Measurements from ENCODE around the gene CHPF2. TPM values are rescaled to one million over a fixed set of nuclear protein-coding genes. Genes with fewer than 3 reads are reported as not detected.

CHPF2 gene
- total and polyA plus RNA-seq, 2 donors: 18.0 to 35.2 TPM

- 5% methylated on average over 79 of the region's 79 CpGs for WGBS
- Histone ChIP-seq H3K27me3 (ENCODE audit: control insufficient read depth in 2 of 2, insufficient read depth in 1 of 2, low read length in 1 of 2) (peaks cover 62 to 98% of the 10 kb centered on the region in 2 donors), H3K9me3 (ENCODE audit: control insufficient read depth in 2 of 2, insufficient read depth in 1 of 2, low read length in 1 of 2) (peaks cover 0 to 8% of the 10 kb centered on the region in 2 donors), H3K4me3 (ENCODE audit: low read length in 2 of 2) (peak overlapping the region; percentile 17 to 47), H3K27ac (ENCODE audit: low read depth in 1 of 2, low read length in 1 of 2) (peak overlapping the region in 1 of 2 donors; percentile 46), H3K36me3 (ENCODE audit: control insufficient read depth in 2 of 2, insufficient read depth in 2 of 2, low read length in 1 of 2) (no peaks in the 10 kb centered on the region), H3K4me1 (ENCODE audit: control insufficient read depth in 2 of 2, insufficient read depth in 2 of 2, low read length in 2 of 2) (peaks cover 8 to 40% of the 10 kb centered on the region in 2 donors)
- peak in 1 of 9 donors; percentile 61 for DNase-seq (ENCODE audit: low read depth in 6 of 9, low spot score in 9 of 9)
These were observed 19.6 kb downstream of the CHPF2 start for GRCh38 chr7:151251689-151252560.

GRCh38 chr7:151252561-151252835, 20.2 kb downstream of the CHPF2 start:
- peaks cover 8 to 37% of the 10 kb centered on the region in 2 donors for H3K4me1 ChIP-seq (ENCODE audit: control insufficient read depth in 2 of 2, insufficient read depth in 2 of 2, low read length in 2 of 2)
- 62% methylated on average over 9 of the region's 9 CpGs for WGBS

GRCh38 chr7:151252961-151253711, 20.9 kb downstream of the CHPF2 start:
- peaks cover 8 to 31% of the 10 kb centered on the region in 2 donors for H3K4me1 ChIP-seq (ENCODE audit: control insufficient read depth in 2 of 2, insufficient read depth in 2 of 2, low read length in 2 of 2)
- no peak for DNase-seq (ENCODE audit: low read depth in 6 of 9, low spot score in 9 of 9)
- H3K36me3 ChIP-seq (ENCODE audit: control insufficient read depth in 2 of 2, insufficient read depth in 2 of 2, low read length in 1 of 2): no peaks in the 10 kb centered on the region
- no peak overlapping the region for H3K27ac ChIP-seq (ENCODE audit: low read depth in 1 of 2, low read length in 1 of 2)
- H3K27me3 ChIP-seq (ENCODE audit: control insufficient read depth in 2 of 2, insufficient read depth in 1 of 2, low read length in 1 of 2): peaks cover 50 to 98% of the 10 kb centered on the region in 2 donors
- no peak overlapping the region for H3K4me3 ChIP-seq (ENCODE audit: low read length in 2 of 2)
- peaks cover 0 to 8% of the 10 kb centered on the region in 2 donors for H3K9me3 ChIP-seq (ENCODE audit: control insufficient read depth in 2 of 2, insufficient read depth in 1 of 2, low read length in 1 of 2)
- WGBS: 91% methylated on average over 17 of the region's 17 CpGs

More at GRCh38 chr7:151252561-151252835, 20.2 kb downstream of the CHPF2 start:
- no peak overlapping the region for H3K27ac ChIP-seq (ENCODE audit: low read depth in 1 of 2, low read length in 1 of 2)
- peaks cover 0 to 8% of the 10 kb centered on the region in 2 donors for H3K9me3 ChIP-seq (ENCODE audit: control insufficient read depth in 2 of 2, insufficient read depth in 1 of 2, low read length in 1 of 2)
- no peak for DNase-seq (ENCODE audit: low read depth in 6 of 9, low spot score in 9 of 9)
- peak overlapping the region in 1 of 2 donors; percentile 17 for H3K4me3 ChIP-seq (ENCODE audit: low read length in 2 of 2)
- no peaks in the 10 kb centered on the region for H3K36me3 ChIP-seq (ENCODE audit: control insufficient read depth in 2 of 2, insufficient read depth in 2 of 2, low read length in 1 of 2)
- peaks cover 56 to 98% of the 10 kb centered on the region in 2 donors for H3K27me3 ChIP-seq (ENCODE audit: control insufficient read depth in 2 of 2, insufficient read depth in 1 of 2, low read length in 1 of 2)

- Histone ChIP-seq H3K27ac (ENCODE audit: low read depth in 1 of 2, low read length in 1 of 2) (no peak overlapping the region), H3K9me3 (ENCODE audit: control insufficient read depth in 2 of 2, insufficient read depth in 1 of 2, low read length in 1 of 2) (peaks cover 0 to 8% of the 10 kb centered on the region in 2 donors), H3K4me1 (ENCODE audit: control insufficient read depth in 2 of 2, insufficient read depth in 2 of 2, low read length in 2 of 2) (peaks cover under 1 to 26% of the 10 kb centered on the region in 2 donors), H3K36me3 (ENCODE audit: control insufficient read depth in 2 of 2, insufficient read depth in 2 of 2, low read length in 1 of 2) (no peaks in the 10 kb centered on the region), H3K27me3 (ENCODE audit: control insufficient read depth in 2 of 2, insufficient read depth in 1 of 2, low read length in 1 of 2) (peaks cover 38 to 94% of the 10 kb centered on the region in 2 donors), H3K4me3 (ENCODE audit: low read length in 2 of 2) (no peak overlapping the region)
- no peak for DNase-seq (ENCODE audit: low read depth in 6 of 9, low spot score in 9 of 9)
- 90% methylated on average over 7 of the region's 7 CpGs for WGBS
These were observed 22.0 kb downstream of the CHPF2 start for GRCh38 chr7:151254316-151254715.

- WGBS: 95% methylated on average over 11 of the region's 11 CpGs
- H3K27me3 ChIP-seq (ENCODE audit: control insufficient read depth in 2 of 2, insufficient read depth in 1 of 2, low read length in 1 of 2): peaks cover 34 to 92% of the 10 kb centered on the region in 2 donors
- H3K36me3 ChIP-seq (ENCODE audit: control insufficient read depth in 2 of 2, insufficient read depth in 2 of 2, low read length in 1 of 2): no peaks in the 10 kb centered on the region
- no peak overlapping the region for H3K27ac ChIP-seq (ENCODE audit: low read depth in 1 of 2, low read length in 1 of 2)
- H3K9me3 ChIP-seq (ENCODE audit: control insufficient read depth in 2 of 2, insufficient read depth in 1 of 2, low read length in 1 of 2): peaks cover 0 to 8% of the 10 kb centered on the region in 2 donors
- no peak for DNase-seq (ENCODE audit: low read depth in 6 of 9, low spot score in 9 of 9)
- no peak overlapping the region for H3K4me3 ChIP-seq (ENCODE audit: low read length in 2 of 2)
- peaks cover 0 to 22% of the 10 kb centered on the region in 2 donors for H3K4me1 ChIP-seq (ENCODE audit: control insufficient read depth in 2 of 2, insufficient read depth in 2 of 2, low read length in 2 of 2)
These were observed 22.6 kb downstream of the CHPF2 start for GRCh38 chr7:151254851-151255250.

- 79% methylated on average over 7 of the region's 7 CpGs for WGBS
- H3K27me3 ChIP-seq (ENCODE audit: control insufficient read depth in 2 of 2, insufficient read depth in 1 of 2, low read length in 1 of 2): peaks cover 28 to 91% of the 10 kb centered on the region in 2 donors
- no peak for DNase-seq (ENCODE audit: low read depth in 6 of 9, low spot score in 9 of 9)
- peaks cover 0 to 17% of the 10 kb centered on the region in 2 donors for H3K4me1 ChIP-seq (ENCODE audit: control insufficient read depth in 2 of 2, insufficient read depth in 2 of 2, low read length in 2 of 2)
- no peak overlapping the region for H3K4me3 ChIP-seq (ENCODE audit: low read length in 2 of 2)
- H3K27ac ChIP-seq (ENCODE audit: low read depth in 1 of 2, low read length in 1 of 2): no peak overlapping the region
- H3K9me3 ChIP-seq (ENCODE audit: control insufficient read depth in 2 of 2, insufficient read depth in 1 of 2, low read length in 1 of 2): peaks cover 0 to 8% of the 10 kb centered on the region in 2 donors
- no peaks in the 10 kb centered on the region for H3K36me3 ChIP-seq (ENCODE audit: control insufficient read depth in 2 of 2, insufficient read depth in 2 of 2, low read length in 1 of 2)
These were observed 23.1 kb downstream of the CHPF2 start for GRCh38 chr7:151255390-151255789.

- H3K9me3 ChIP-seq (ENCODE audit: control insufficient read depth in 2 of 2, insufficient read depth in 1 of 2, low read length in 1 of 2): peaks cover 0 to 4% of the 10 kb centered on the region in 2 donors
- peaks cover 17 to 91% of the 10 kb centered on the region in 2 donors for H3K27me3 ChIP-seq (ENCODE audit: control insufficient read depth in 2 of 2, insufficient read depth in 1 of 2, low read length in 1 of 2)
- no peaks in the 10 kb centered on the region for H3K36me3 ChIP-seq (ENCODE audit: control insufficient read depth in 2 of 2, insufficient read depth in 2 of 2, low read length in 1 of 2)
- no peak overlapping the region for H3K27ac ChIP-seq (ENCODE audit: low read depth in 1 of 2, low read length in 1 of 2)
- H3K4me1 ChIP-seq (ENCODE audit: control insufficient read depth in 2 of 2, insufficient read depth in 2 of 2, low read length in 2 of 2): peaks cover 0 to 6% of the 10 kb centered on the region in 2 donors
- 95% methylated on average over 16 of the region's 16 CpGs for WGBS
- no peak for DNase-seq (ENCODE audit: low read depth in 6 of 9, low spot score in 9 of 9)
- no peak overlapping the region for H3K4me3 ChIP-seq (ENCODE audit: low read length in 2 of 2)
These were observed 24.2 kb downstream of the CHPF2 start for GRCh38 chr7:151256410-151257045.

GRCh38 chr7:151257990-151258389, 25.7 kb downstream of the CHPF2 start:
- no peak overlapping the region for H3K27ac ChIP-seq (ENCODE audit: low read depth in 1 of 2, low read length in 1 of 2)
- H3K36me3 ChIP-seq (ENCODE audit: control insufficient read depth in 2 of 2, insufficient read depth in 2 of 2, low read length in 1 of 2): no peaks in the 10 kb centered on the region
- no peak for DNase-seq (ENCODE audit: low read depth in 6 of 9, low spot score in 9 of 9)
- no peaks in the 10 kb centered on the region for H3K9me3 ChIP-seq (ENCODE audit: control insufficient read depth in 2 of 2, insufficient read depth in 1 of 2, low read length in 1 of 2)
- H3K4me3 ChIP-seq (ENCODE audit: low read length in 2 of 2): no peak overlapping the region
- no peaks in the 10 kb centered on the region for H3K4me1 ChIP-seq (ENCODE audit: control insufficient read depth in 2 of 2, insufficient read depth in 2 of 2, low read length in 2 of 2)
- H3K27me3 ChIP-seq (ENCODE audit: control insufficient read depth in 2 of 2, insufficient read depth in 1 of 2, low read length in 1 of 2): peaks cover 11 to 87% of the 10 kb centered on the region in 2 donors
- WGBS: 95% methylated on average over 7 of the region's 7 CpGs

All from thymus (tissue), 11 donors.